ENCODE measurements around the gene TADA2B.

The TADA2B gene

GRCh38 chr4:7018281-7018680 lies 24.9 kb upstream of the TADA2B start:
- DNase-seq = no peak

GRCh38 chr4:7019367-7019766 lies 23.8 kb upstream of the TADA2B start:
- DNase-seq = no peak

- no peak for DNase-seq
These were observed 22.9 kb upstream of the TADA2B start for GRCh38 chr4:7020290-7020689.

GRCh38 chr4:7020856-7021255 lies 22.3 kb upstream of the TADA2B start:
- DNase-seq = no peak

GRCh38 chr4:7021355-7021754 lies 21.8 kb upstream of the TADA2B start:
- DNase-seq = no peak

- peak; percentile 61 for DNase-seq
These were observed 21.1 kb upstream of the TADA2B start for GRCh38 chr4:7021930-7022664.

GRCh38 chr4:7023486-7023885 lies 19.7 kb upstream of the TADA2B start:
- no peak for DNase-seq

- no peak for DNase-seq
These were observed 19.3 kb upstream of the TADA2B start for GRCh38 chr4:7023901-7024300.

- DNase-seq = no peak
These were observed 18.8 kb upstream of the TADA2B start for GRCh38 chr4:7024336-7024890.

- DNase-seq = no peak
These were observed 18.1 kb upstream of the TADA2B start for GRCh38 chr4:7025040-7025602.

- no peak for DNase-seq
These were observed 17.1 kb upstream of the TADA2B start for GRCh38 chr4:7026107-7026506.

GRCh38 chr4:7027284-7027683 lies 15.9 kb upstream of the TADA2B start:
- DNase-seq = no peak

GRCh38 chr4:7027913-7028312 lies 15.3 kb upstream of the TADA2B start:
- DNase-seq = no peak

- no peak for DNase-seq
These were observed 14.0 kb upstream of the TADA2B start for GRCh38 chr4:7029212-7029611.

- no peak for DNase-seq
These were observed 13.3 kb upstream of the TADA2B start for GRCh38 chr4:7029921-7030320.

- no peak for DNase-seq
These were observed 12.3 kb upstream of the TADA2B start for GRCh38 chr4:7030856-7031255.

- no peak for DNase-seq
These were observed 11.4 kb upstream of the TADA2B start for GRCh38 chr4:7031558-7032449.

GRCh38 chr4:7032596-7032995 lies 10.6 kb upstream of the TADA2B start:
- DNase-seq = no peak

- DNase-seq = peak; percentile 43
These were observed 8.7 kb upstream of the TADA2B start for GRCh38 chr4:7034262-7035081.

GRCh38 chr4:7037425-7037824 lies 5.7 kb upstream of the TADA2B start:
- DNase-seq = no peak

- no peak for DNase-seq
These were observed 2.4 kb upstream of the TADA2B start for GRCh38 chr4:7040765-7041164.

- no peak for DNase-seq
These were observed 1.9 kb upstream of the TADA2B start for GRCh38 chr4:7041246-7041645.

Measured in fibroblast of skin of abdomen (primary cell).